GM12872 (cell line): ENCODE measurements around the gene TNIK.

ENCODE experiments used
- CTCF ChIP-seq: IDR thresholded peaks from 3 replicates; pipeline ENCODE4 v1.5.1; 2011; ENCODE audit warnings: low read depth, mild to moderate bottlenecking, low read length, moderate library complexity; ENCODE audit not compliant: insufficient read depth

Gene TNIK

GRCh38 chr3:171323938-171324536 lies 136.2 kb downstream of the TNIK start:
- TF ChIP-seq CTCF = no peak

- no peak for TF ChIP-seq CTCF
Observed at GRCh38 chr3:171321559-171322360, 138.4 kb downstream of the TNIK start.

- no peak for TF ChIP-seq CTCF
Observed at GRCh38 chr3:171320750-171321558, 139.3 kb downstream of the TNIK start.

GRCh38 chr3:171317171-171317570 lies 143.0 kb downstream of the TNIK start:
- TF ChIP-seq CTCF = no peak

- TF ChIP-seq CTCF = no peak
Observed at GRCh38 chr3:171315919-171316318, 144.3 kb downstream of the TNIK start.

GRCh38 chr3:171315101-171315500 lies 145.1 kb downstream of the TNIK start:
- no peak for TF ChIP-seq CTCF

GRCh38 chr3:171314341-171314740 lies 145.9 kb downstream of the TNIK start:
- TF ChIP-seq CTCF = no peak
